SW 1271 (cell line): ENCODE measurements around the gene ACADL.

Experiments used
- DNase-seq, 2 experiments: peaks; one replicate each; lab custom pipeline; 2025; lab: John Stamatoyannopoulos, UW

ACADL gene

DNA sequence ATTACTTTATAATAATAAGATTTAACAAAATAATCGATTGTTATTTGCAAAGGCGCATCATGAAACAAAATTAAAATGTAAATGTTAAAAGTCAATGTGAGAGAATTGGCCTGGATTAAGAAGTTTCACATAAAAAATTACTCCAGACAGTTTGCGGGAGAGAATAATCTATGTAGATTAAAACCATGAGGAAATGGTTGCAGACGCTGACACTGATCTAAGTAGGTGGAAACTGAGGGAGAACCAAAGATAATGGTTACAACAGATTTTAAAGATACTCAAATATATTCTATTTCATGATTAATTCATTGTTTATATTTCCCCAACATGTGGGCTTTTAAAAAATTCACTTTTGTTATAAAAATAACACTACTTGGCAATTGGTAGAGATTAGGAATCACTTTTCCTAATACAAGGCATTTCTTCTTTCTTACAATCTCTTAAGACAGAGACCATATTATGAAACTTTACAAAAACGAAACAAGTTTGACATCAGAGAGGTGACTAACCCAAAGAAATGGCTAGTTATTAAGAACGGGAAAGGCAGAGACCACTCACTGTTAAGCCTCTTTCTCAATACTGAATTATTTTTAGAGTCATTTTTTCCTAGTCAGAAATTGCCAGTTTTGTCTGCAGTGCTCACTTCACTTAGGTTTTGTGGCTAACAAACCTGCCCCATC, 55.6 kb downstream of the ACADL start:
- DNase-seq = peak in 1 of 2 experiments; percentile 58

DNA sequence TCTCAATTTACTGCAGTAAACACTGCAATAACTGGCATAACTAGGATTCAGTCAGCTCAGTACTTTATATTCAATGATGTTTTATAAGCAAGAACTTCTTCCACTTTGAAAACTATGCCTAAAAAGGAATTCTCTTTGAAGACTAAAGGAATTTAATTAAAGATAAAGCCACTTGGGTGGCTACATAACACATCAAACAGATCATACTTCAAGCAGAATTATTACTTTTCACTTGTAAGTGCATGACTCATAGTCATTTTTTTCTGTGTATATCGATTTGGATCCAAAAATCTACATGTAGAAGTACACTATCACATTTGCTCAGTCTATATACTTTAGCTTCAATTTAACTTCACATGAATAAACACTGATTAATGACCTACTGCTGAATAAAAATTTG, 58.0 kb downstream of the ACADL start:
- DNase-seq = no peak

DNA sequence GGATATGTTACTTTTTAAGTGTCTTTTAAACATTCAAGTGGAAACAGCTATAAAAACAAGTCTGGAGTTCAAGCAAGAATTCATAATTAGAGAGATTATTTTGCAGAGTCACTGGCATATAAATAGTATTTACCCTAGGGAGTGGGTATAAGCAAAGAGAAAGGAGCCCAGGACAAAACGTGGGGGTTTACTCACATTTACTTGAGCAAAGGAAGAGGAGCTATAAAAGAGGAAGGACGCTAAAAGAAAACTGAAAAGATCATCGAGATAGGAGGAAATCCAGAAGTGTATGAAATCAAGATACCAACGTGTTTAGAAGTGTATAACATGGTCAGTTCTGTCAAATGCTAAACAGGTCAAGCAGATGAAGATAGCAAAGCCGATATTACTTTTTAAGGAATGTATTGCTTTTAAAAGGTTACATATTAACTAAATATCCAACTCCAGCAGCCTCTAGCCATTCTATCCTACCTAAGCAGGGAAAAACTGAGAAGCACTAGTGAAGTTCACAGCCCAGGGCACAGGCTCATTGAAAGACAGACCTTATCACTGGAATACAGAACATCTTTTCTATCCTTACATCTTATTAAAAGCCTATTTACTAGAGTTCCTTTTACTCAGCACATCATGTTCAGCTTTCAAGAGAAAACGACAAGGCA, 62.7 kb downstream of the ACADL start:
- no peak for DNase-seq

DNA sequence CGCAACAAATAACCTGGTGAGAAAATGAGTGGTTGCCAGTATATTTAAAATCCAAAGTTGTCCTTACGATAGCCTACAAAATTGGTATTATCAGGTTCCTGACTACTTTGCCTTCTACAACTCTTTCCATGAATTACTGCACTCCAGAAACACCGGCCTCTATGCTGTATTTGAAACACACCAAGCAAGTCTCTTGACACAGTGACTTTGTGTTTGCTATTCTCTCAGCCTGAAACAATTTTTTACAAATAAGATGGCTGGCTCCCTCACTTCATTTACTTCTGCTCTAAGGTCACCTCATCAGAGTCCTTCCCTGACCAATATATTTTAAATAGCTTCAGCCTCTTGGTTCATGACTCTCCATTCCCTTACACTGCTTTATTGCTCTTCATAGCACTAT, 66.2 kb downstream of the ACADL start:
- DNase-seq = no peak

DNA sequence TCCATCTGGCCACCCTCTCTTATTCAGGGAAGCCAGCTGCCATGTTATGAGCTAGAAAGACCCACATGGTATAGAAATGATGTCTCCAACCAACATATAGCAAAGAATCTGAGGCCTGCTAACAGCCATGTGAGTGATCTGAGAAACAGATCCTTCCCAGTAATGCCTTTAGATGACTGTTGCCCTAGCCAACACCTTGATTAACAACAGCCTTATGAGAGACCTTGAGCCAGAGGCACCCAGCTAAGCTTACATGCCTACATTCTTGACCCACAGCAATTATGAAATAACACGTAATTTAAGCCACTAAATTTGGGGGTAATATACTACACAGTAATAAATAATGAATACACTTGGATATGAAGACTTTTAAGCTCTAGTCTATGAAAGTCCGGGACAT, 67.0 kb downstream of the ACADL start:
- DNase-seq = no peak

DNA sequence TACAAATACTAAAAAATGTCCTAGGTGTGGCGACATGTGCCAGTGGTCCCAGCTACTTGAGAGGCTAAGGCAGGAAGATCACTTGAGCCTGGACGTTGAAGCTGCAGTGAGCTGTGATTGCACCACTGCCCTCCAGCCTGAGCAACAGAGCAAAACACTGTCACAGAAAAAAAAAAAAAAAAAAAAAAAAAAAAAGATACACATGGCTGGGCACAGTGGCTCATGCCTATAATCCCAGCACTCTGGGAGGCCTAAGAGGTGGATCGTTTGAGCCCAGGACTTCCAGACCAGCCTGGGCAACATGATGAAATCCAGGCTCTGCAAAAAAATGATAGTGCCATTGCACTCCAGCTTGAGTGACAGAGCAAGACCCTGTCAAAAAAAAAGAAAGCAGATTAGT, 67.7 kb downstream of the ACADL start:
- DNase-seq = no peak

DNA sequence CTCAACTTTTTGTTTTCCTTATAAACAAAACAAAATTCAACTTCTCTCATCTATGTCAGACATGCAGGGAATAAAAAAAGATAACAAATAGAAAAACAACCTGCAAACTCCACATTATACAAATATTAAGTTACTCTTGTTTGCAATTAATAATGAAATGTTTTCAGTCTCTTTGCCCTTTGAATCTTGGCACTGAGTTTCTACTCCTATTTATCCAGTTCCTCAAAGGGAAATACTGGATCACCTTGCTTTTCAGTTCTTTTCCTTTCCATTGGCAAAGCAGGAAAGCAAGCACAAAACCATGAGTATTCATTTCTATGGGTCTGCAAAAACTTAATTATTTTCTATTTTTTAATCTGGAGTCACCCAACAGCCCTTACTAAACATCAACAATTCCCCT, 77.6 kb downstream of the ACADL start:
- DNase-seq = no peak
